Heart right ventricle (tissue), 16 donors: ENCODE data around the gene POU3F1. TPM values are rescaled to one million over a fixed set of nuclear protein-coding genes. Genes with fewer than 3 reads are reported as not detected.
"Not testable (repeated sequence)": the region's sequence is repeated elsewhere in the genome, so short reads cannot be mapped to it uniquely, and the experiment has no call there.

Experiments
- ATAC-seq, 8 donors: fragments of 200-7000 bp; cut with Tn5 transposase; one replicate each; pipeline ENCODE4 v1.9.1; 2020; ENCODE audit warnings: mild to moderate bottlenecking in 8 of 8, moderate library complexity in 8 of 8, moderate number of reproducible peaks in 1 of 8
- DNase-seq, 2 donors: peaks; one replicate each; pipeline ENCODE4 v3.0.0-alpha.2; 2020
- H3K27ac ChIP-seq, 10 donors: fragments of 200-600 bp; sonication (generic) in 2 of 10; one replicate each; pipeline versions ENCODE4 v1.5.0 to v1.8.0; 2020 to 2022; ENCODE audit warnings: mild to moderate bottlenecking in 3 of 10
- H3K27me3 ChIP-seq, 7 donors: fragments of 200-600 bp; one replicate each; pipeline ENCODE4 v1.8.0; 2021 to 2022; ENCODE audit warnings: mild to moderate bottlenecking in 2 of 7
- H3K36me3 ChIP-seq, 9 donors: fragments of 200-600 bp; sonication (generic) in 1 of 9; one replicate each; pipeline versions ENCODE4 v1.5.0 to v1.8.0; 2020 to 2022; ENCODE audit warnings: mild to moderate bottlenecking in 2 of 9
- H3K4me1 ChIP-seq, 9 donors: fragments of 200-600 bp; sonication (generic) in 1 of 9; one replicate each; pipeline versions ENCODE4 v1.5.0 to v1.8.0; 2020 to 2022; ENCODE audit warnings: mild to moderate bottlenecking in 4 of 9
- H3K4me3 ChIP-seq, 10 donors: fragments of 200-600 bp; sonication (generic) in 2 of 10; one replicate each; pipeline versions ENCODE4 v1.5.0 to v1.8.0; 2020 to 2022; ENCODE audit warnings: mild to moderate bottlenecking in 7 of 10, moderate library complexity in 2 of 10
- H3K9me3 ChIP-seq, 11 donors: fragments of 200-600 bp in 10 of 11; sonication (generic) in 2 of 11; one replicate each; pipeline versions ENCODE4 v1.5.0 to v1.8.0; 2013 to 2022; ENCODE audit warnings: mild to moderate bottlenecking in 2 of 11, control low read depth in 1 of 11, moderate library complexity in 1 of 11
- WGBS, 2 donors: extraction: QIAGEN DNeasy Blood & Tissue Kit; methylation state at CpG; one replicate each; pipeline ENCODE4 v1.1.7; 2013; ENCODE audit warnings: inconsistent platforms in 1 of 2; 5-methylcytosine and 5-hydroxymethylcytosine counted together
- intact Hi-C, 10 donors: fragments of 100-400 bp; cut with DNase I; formaldehyde crosslinking; loops; one replicate each; pipeline versions ENCODE4 v1.11.1 to v1.14.2; 2022
- polyA plus RNA-seq, 2 donors: library from polyadenylated mRNA; stranded (reverse); fragments of 200-250 nt; gene quantifications; one replicate each; pipeline ENCODE4 v1.2.3, GENCODE V29; 2013
- total RNA-seq, 10 donors: library from RNA; stranded (reverse); fragmentation: NEBNext Ultra II Directional in 3 of 10; extraction: Animal tissue kit (Norgen Biotek cat#: 25700) in 3 of 10; gene quantifications; one replicate each; pipeline versions ENCODE4 v1.2.1 to v1.2.4, GENCODE V29; 2021 to 2023
- TF ChIP-seq, protein P1 (sequence below), 9 donors: fragments of 200-600 bp; sonication (generic) in 2 of 9; IDR thresholded peaks; one replicate each; pipeline versions ENCODE4 v1.5.0 to v1.8.0; 2021 to 2022; ENCODE audit warnings: antibody characterized with exemption in 9 of 9, mild to moderate bottlenecking in 5 of 9, moderate library complexity in 1 of 9
- donor health status: Arrhythmogenic right ventricular cardiomyopathy.
- donor health status: ischemic (EF 13 %, LVEDD 7.1; RV severe dilation, severe dysfunction).
- donor health status: healthy with polysubstance abuse.
- donor health status: DM: no; HTN: yes; CAD: no.
- donor health status: DM: no; HTN: no; CAD: no.
- donor health status: ischemic (EF 25% LVEDD 6.9; RV normal size, moderate dysfunction).
- donor health status: ischemic (EF 25% LVEDD 5.7; RV mildly dilated, moderate dysfunction).
- donor health status: healthy.
- donor health status: DM: yes; HTN: yes; CAD: no.
- donor health status: Ischemic cardiomyopathy.
- donor health status: ischemic (EF 35%, LVEDD 5.7; RV mildly dilated, moderate dysfunction).
- donor health status: nonischemic (EF 11% LVEDD 7.7; RV severe dilation, severe dysfunction).
- donor health status: DM: yes; HTN: yes; CAD: no.
- donor health status: PGD.
- donor health status: ischemic (EF 29% LVEDD 5.4; RV normal size, mild dysfunction).
- donor health status: nonischemic (EF 23%, LVEDD 6.1; RV moderate dilation, normal function).

The POU3F1 gene
- total and polyA plus RNA-seq, 12 donors = 0.03 to 0.22 (median 0.13) TPM; not detected in 9

DNA sequence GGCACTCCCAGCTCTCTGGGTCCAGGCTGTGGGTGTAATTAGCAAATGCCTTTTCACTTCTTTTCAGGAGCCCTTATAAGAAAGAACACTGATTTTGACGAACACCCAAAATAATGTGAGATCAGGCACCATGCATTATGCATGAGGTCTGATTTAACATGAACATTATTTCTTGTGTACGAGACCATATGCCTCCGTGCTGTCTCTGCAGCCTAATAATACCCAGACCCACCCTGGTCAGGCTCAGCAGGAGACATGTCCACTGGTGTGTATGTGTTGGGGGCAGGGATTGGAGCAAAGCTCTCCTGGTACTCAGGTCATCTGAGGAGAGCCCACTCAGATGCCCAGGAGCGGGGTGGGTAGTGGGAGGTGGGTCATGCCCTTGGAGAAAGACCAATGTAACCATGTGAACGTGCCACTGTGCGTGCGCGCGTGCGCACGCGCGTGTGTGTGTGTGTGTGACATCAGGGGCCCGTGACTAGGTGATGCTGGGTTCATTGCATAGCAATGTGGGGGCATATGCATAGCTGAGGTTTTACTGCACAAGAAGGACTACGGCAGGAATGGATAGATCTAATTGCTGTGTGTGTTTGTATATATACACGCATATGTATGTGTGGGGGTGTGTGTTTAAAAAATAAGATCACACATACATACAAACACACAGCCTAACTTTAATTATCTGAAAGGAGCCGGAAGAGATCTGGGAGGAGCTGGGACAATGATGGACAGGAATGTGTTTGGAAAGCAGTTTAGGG lies 7.1 kb downstream of the POU3F1 start:
- 91 to 93% methylated on average over 17 of the region's 17 CpGs for WGBS, 2 donors

DNA sequence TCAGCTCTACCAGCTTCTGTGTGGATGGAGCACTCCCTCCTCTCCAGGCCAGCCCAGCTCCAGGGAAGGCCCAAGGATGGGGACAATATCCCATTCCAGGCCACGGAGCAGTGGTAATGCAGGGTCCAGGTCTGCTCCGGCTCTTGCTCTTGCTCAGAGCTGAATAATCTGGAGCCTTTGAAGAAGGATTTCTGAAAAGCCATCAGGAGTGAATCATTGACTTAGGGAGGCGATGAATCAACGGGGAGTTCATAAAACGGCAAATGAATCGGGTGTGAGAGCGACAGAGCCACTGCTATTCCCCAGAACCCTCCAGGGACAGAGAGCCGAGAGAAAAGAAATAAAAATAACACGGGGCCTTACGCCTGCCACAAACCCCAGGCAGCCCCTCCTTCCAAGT lies 7.7 kb downstream of the POU3F1 start:
- no peaks in the 10 kb centered on the region for H3K9me3 ChIP-seq
- H3K4me3 ChIP-seq = no peak overlapping the region
- intact Hi-C loops = loop anchor here in 3 of 10 donors (5.0 to 10.0 kb wide), 3 partner anchors 546 to 793 kb away; no protein-coding TSS in a partner anchor
- DNase-seq = no peak
- no peaks in the 10 kb centered on the region for H3K36me3 ChIP-seq
- TF ChIP-seq, protein P1, sequence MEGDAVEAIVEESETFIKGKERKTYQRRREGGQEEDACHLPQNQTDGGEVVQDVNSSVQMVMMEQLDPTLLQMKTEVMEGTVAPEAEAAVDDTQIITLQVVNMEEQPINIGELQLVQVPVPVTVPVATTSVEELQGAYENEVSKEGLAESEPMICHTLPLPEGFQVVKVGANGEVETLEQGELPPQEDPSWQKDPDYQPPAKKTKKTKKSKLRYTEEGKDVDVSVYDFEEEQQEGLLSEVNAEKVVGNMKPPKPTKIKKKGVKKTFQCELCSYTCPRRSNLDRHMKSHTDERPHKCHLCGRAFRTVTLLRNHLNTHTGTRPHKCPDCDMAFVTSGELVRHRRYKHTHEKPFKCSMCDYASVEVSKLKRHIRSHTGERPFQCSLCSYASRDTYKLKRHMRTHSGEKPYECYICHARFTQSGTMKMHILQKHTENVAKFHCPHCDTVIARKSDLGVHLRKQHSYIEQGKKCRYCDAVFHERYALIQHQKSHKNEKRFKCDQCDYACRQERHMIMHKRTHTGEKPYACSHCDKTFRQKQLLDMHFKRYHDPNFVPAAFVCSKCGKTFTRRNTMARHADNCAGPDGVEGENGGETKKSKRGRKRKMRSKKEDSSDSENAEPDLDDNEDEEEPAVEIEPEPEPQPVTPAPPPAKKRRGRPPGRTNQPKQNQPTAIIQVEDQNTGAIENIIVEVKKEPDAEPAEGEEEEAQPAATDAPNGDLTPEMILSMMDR (IDR thresholded peaks at IDR 0.05) = no peak
- H3K27ac ChIP-seq = no peak overlapping the region
- H3K4me1 ChIP-seq = peaks cover 0 to 1% (median 0%) of the 10 kb centered on the region in 9 donors
- 72 to 79% methylated on average over 10 of the region's 10 CpGs for WGBS, 2 donors
- no peak for ATAC-seq
- peaks cover 14 to 52% (median 48%) of the 10 kb centered on the region in 7 donors for H3K27me3 ChIP-seq

More for the DNA sequence above, 7.1 kb downstream of the POU3F1 start:
- Histone ChIP-seq H3K27me3 (peaks cover 20 to 57% (median 54%) of the 10 kb centered on the region in 7 donors), H3K27ac (no peak overlapping the region), H3K9me3 (no peaks in the 10 kb centered on the region), H3K4me1 (peaks cover 0 to 8% (median 5%) of the 10 kb centered on the region in 9 donors), H3K36me3 (no peaks in the 10 kb centered on the region), H3K4me3 (no peak overlapping the region)
- TF ChIP-seq, protein P1 (IDR thresholded peaks at IDR 0.05) = no peak
- intact Hi-C loops = loop anchor here in 7 of 10 donors (5.0 to 10.0 kb wide), 5 partner anchors 545 to 795 kb away; no protein-coding TSS in a partner anchor
- DNase-seq = no peak
- ATAC-seq = no peak

DNA sequence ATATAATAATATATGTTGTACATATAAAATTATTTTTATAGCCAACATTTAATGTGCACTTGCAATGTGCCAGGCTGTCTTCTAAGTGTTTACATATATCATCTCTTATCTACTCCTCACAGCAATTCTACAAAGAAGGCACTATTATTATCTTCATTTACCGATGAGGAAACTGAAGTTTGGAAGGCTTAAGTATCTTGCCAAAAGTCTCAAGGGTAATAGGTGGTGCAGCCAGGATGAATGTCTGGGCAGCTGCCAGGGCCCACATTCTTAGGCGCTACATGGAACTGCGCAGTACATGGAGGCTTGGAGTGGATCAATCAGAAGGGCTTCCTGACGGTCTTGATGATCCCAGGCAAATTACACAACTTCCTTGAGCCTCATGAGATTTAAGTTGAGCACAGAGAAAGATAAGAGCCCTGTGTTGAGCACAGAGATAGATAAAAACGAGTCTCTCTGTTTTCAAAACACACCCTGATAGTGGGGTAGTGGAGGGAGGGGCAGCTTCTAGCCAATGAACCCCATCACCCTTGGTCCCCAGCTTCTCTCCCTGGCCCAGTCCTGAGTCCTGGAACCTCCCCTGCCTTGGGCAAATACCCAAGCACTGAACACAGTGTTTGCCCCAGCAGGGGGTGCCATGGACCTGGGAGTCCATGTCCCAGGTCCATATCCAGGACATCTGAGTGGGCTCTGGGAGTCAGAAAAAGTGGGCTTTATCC lies 9.2 kb downstream of the POU3F1 start:
- intact Hi-C loops = loop anchor here in 3 of 10 donors (5.0 to 10.0 kb wide), 3 partner anchors 547 to 795 kb away; no protein-coding TSS in a partner anchor
- Histone ChIP-seq H3K9me3 (no peaks in the 10 kb centered on the region), H3K4me3 (no peak overlapping the region), H3K27ac (no peak overlapping the region), H3K4me1 (no peaks in the 10 kb centered on the region), H3K27me3 (peaks cover 2 to 37% (median 33%) of the 10 kb centered on the region in 7 donors), H3K36me3 (no peaks in the 10 kb centered on the region)
- WGBS, 2 donors = 45 to 51% methylated on average over 5 of the region's 5 CpGs
- ATAC-seq = no peak
- TF ChIP-seq, protein P1 (IDR thresholded peaks at IDR 0.05) = peak in 3 of 9 donors; percentile 8 to 26 (median 12)
- no peak for DNase-seq

DNA sequence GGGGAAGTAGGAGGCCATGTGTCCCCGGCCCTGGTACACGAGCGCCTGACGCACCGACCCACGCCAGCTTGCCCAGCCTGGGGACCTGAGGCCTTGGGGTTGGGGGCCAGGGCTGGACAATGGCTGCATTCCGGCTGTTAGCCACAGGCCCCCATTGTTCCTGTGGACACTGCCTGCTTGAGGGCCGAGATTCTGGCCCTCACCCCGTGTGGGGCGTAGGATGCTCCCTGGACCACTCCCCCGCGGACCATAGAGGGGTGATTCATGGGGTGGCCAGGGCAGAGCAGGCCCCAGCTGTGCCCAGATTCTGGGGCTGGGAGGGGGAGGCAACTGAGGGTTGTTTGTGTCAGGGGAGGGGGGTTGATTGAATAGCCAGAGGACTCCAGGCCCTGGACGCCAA lies 11.7 kb downstream of the POU3F1 start:
- H3K27ac ChIP-seq = no peak overlapping the region
- intact Hi-C loops = loop anchor here in 3 of 10 donors (5.0 to 10.0 kb wide), 3 partner anchors 550 to 797 kb away; no protein-coding TSS in a partner anchor
- H3K27me3 ChIP-seq = peaks cover 0 to 17% (median 11%) of the 10 kb centered on the region in 7 donors
- 90% methylated on average over 13 of the region's 13 CpGs for WGBS, 2 donors
- no peaks in the 10 kb centered on the region for H3K36me3 ChIP-seq
- H3K9me3 ChIP-seq = no peaks in the 10 kb centered on the region
- H3K4me1 ChIP-seq = peaks cover 6 to 15% (median 11%) of the 10 kb centered on the region in 9 donors
- ATAC-seq (no peak), DNase-seq (no peak)
- H3K4me3 ChIP-seq = no peak overlapping the region
- TF ChIP-seq, protein P1 (IDR thresholded peaks at IDR 0.05) = no peak

DNA sequence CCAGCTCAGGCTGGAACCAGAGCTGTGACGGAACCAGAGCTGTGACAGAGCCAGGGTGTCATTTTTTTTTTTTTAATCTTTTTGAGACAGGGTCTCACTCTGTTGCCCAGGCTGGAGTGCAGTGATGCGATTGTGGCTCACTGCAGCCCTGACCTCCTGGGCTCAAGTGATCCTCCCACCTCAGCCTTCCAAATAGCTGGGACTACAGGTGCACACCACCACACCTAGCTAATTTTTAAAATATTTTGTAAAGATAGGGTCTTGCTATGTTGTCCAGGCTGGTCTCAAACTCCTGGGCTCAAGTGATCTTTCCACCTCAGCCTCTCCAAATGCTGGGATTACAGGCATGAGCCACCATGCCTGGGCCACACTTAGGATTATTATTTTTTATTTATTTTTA lies 13.6 kb downstream of the POU3F1 start:
- not testable (repeated sequence) for H3K4me3 ChIP-seq, H3K9me3 ChIP-seq, H3K27ac ChIP-seq, ATAC-seq, H3K36me3 ChIP-seq, DNase-seq, H3K27me3 ChIP-seq
- peaks cover 11 to 32% (median 26%) of the 10 kb centered on the region in 9 donors for H3K4me1 ChIP-seq
- WGBS, 2 donors = 97 to 98% methylated on average over 2 of the region's 2 CpGs
- intact Hi-C loops = loop anchor here in 2 of 10 donors (10.0 kb wide), 2 partner anchors 552 to 782 kb away; no protein-coding TSS in a partner anchor
